ENCODE data around the gene SHD. TPM values are rescaled to one million over a fixed set of nuclear protein-coding genes. Genes with fewer than 3 reads are reported as not detected.
A peak's percentile ranks its signal among the peaks of the same experiment; 100 is the strongest.

The SHD gene
- total and polyA plus RNA-seq, 2 of the 13 experiments (the other 11 are each of a cell fraction or from before 2014, with no cell fraction given): 0.11 to 0.20 TPM

DNA sequence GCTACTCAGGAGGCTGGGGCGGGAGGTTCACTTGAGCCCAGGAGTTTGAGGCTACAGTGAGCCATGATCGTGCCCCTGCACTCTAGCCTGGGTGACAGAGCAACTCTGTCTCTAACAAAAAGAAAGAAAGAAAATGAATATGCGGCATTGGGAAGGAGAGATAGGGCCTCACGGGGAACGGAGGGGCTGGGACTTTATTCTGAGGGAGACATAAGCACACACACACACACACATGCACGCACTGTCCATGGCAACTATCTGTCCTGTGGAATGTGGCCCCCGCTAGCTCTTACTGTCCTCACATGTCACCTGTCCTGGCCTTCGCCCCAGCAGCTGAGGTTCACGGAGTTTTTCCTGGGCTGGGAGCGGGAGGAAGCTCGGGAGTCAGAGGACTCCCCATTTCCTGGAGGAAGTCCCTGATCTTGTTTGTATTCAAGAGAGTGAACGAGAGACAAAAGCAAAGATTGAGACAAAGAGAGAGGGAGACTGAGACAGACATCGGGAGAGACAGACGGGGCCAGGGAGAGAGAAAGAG is 58.9 kb downstream of the SHD start (continued):
- TF ChIP-seq PAXIP1 (CRISPR knock-in tag; conservative IDR thresholded peaks at IDR 0.05) (peak; percentile 41; the same call in 1 of the 2 replicates), MZF1 (CRISPR knock-in tag; IDR thresholded peaks at IDR 0.05; ENCODE audit: borderline replicate concordance) (no peak), FOXP1 (IDR thresholded peaks at IDR 0.05) (no peak), FOXP1 (CRISPR knock-in tag; IDR thresholded peaks at IDR 0.05) (peak; percentile 20; the same call in 1 of the 2 replicates), ZNF207 (IDR thresholded peaks at IDR 0.05; ENCODE audit: borderline replicate concordance) (no peak), ZMAT3 (CRISPR knock-in tag; conservative IDR thresholded peaks at IDR 0.05) (no peak), ZNF660 (CRISPR knock-in tag; IDR thresholded peaks at IDR 0.05; ENCODE audit: borderline replicate concordance, low read depth) (no peak), ZNF746 (CRISPR knock-in tag; IDR thresholded peaks at IDR 0.05) (no peak), MTF2 (CRISPR knock-in tag; IDR thresholded peaks at IDR 0.05; ENCODE audit: borderline replicate concordance) (no peak), POGZ (CRISPR knock-in tag; IDR thresholded peaks at IDR 0.05) (0 out of 2 replicates have a peak, but pooled peaks have one; percentile 15), ATAD3A (CRISPR knock-in tag; IDR thresholded peaks at IDR 0.05) (no peak), ETS1 (CRISPR knock-in tag; IDR thresholded peaks at IDR 0.05) (no peak), MED1 (CRISPR knock-in tag; IDR thresholded peaks at IDR 0.05) (peak; percentile 51), TFE3 (CRISPR knock-in tag; IDR thresholded peaks at IDR 0.05) (peak; percentile 60)
- TF ChIP-seq, protein P1, sequence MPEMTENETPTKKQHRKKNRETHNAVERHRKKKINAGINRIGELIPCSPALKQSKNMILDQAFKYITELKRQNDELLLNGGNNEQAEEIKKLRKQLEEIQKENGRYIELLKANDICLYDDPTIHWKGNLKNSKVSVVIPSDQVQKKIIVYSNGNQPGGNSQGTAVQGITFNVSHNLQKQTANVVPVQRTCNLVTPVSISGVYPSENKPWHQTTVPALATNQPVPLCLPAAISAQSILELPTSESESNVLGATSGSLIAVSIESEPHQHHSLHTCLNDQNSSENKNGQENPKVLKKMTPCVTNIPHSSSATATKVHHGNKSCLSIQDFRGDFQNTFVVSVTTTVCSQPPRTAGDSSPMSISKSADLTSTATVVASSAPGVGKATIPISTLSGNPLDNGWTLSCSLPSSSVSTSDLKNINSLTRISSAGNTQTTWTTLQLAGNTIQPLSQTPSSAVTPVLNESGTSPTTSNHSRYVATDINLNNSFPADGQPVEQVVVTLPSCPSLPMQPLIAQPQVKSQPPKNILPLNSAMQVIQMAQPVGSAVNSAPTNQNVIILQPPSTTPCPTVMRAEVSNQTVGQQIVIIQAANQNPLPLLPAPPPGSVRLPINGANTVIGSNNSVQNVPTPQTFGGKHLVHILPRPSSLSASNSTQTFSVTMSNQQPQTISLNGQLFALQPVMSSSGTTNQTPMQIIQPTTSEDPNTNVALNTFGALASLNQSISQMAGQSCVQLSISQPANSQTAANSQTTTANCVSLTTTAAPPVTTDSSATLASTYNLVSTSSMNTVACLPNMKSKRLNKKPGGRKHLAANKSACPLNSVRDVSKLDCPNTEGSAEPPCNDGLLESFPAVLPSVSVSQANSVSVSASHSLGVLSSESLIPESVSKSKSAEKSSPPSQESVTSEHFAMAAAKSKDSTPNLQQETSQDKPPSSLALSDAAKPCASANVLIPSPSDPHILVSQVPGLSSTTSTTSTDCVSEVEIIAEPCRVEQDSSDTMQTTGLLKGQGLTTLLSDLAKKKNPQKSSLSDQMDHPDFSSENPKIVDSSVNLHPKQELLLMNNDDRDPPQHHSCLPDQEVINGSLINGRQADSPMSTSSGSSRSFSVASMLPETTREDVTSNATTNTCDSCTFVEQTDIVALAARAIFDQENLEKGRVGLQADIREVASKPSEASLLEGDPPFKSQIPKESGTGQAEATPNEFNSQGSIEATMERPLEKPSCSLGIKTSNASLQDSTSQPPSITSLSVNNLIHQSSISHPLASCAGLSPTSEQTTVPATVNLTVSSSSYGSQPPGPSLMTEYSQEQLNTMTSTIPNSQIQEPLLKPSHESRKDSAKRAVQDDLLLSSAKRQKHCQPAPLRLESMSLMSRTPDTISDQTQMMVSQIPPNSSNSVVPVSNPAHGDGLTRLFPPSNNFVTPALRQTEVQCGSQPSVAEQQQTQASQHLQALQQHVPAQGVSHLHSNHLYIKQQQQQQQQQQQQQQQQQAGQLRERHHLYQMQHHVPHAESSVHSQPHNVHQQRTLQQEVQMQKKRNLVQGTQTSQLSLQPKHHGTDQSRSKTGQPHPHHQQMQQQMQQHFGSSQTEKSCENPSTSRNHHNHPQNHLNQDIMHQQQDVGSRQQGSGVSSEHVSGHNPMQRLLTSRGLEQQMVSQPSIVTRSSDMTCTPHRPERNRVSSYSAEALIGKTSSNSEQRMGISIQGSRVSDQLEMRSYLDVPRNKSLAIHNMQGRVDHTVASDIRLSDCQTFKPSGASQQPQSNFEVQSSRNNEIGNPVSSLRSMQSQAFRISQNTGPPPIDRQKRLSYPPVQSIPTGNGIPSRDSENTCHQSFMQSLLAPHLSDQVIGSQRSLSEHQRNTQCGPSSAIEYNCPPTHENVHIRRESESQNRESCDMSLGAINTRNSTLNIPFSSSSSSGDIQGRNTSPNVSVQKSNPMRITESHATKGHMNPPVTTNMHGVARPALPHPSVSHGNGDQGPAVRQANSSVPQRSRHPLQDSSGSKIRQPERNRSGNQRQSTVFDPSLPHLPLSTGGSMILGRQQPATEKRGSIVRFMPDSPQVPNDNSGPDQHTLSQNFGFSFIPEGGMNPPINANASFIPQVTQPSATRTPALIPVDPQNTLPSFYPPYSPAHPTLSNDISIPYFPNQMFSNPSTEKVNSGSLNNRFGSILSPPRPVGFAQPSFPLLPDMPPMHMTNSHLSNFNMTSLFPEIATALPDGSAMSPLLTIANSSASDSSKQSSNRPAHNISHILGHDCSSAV (CRISPR knock-in tag; IDR thresholded peaks at IDR 0.05; ENCODE audit: borderline replicate concordance): no peak
